K562 (cell line): ENCODE measurements around the gene BCAR1. TPM values are rescaled to one million over a fixed set of nuclear protein-coding genes. Genes with fewer than 3 reads are reported as not detected.
A peak's percentile ranks its signal among the peaks of the same experiment; 100 is the strongest.
"Not testable (repeated sequence)": the region's sequence is repeated elsewhere in the genome, so short reads cannot be mapped to it uniquely, and the experiment has no call there.

ENCODE experiments used
- ATAC-seq: fragments of 200-7000 bp; cut with Tn5 transposase; 3 replicates; pipeline ENCODE4 v1.9.1; 2020; ENCODE audit warnings: moderate library complexity
- BruUV-seq: library from RNA; stranded (reverse); fragments of 400-500 nt; replicated peaks from 2 replicates; lab custom pipeline; 2021; lab: Mats Ljungman, UMichigan
- CTCF ChIA-PET: fragments of 300-600 bp; formaldehyde crosslinking; extraction: SDS; loops from one replicate; lab custom pipeline; 2021; ENCODE audit warnings: low intra/inter-chr PET ratio; lab: Yijun Ruan, JAX
- POLR2A ChIA-PET: fragments of 300-600, 350-650 bp; sonication (Branson Sonifier 250); formaldehyde crosslinking; extraction: SDS; loops from one replicate; lab custom pipeline; 2021; ENCODE audit warnings: antibody characterized with exemption, inconsistent platforms; lab: Yijun Ruan, JAX
- DNase-seq, 4 experiments: peaks; one replicate each; pipeline versions ENCODE4 v3.0.0 to v3.0.0-alpha.2; 2011 to 2018; ENCODE audit warnings: low spot score in 3 of 4, mixed read lengths in 3 of 4; ENCODE audit errors: extremely low read depth in 1 of 4
- FAIRE-seq: peaks from 2 replicates; lab custom pipeline; 2011; peaks lifted over from hg19 to GRCh38; lab: Jason Lieb, UNC
- H2AFZ ChIP-seq: 2 replicates; pipeline ENCODE4 v1.6.0; 2011; ENCODE audit warnings: low read depth, low read length, control low read depth, inconsistent platforms
- H3K27ac ChIP-seq: fragments of 200-600 bp; 3 replicates; pipeline ENCODE4 v1.8.0; 2011; ENCODE audit warnings: low read depth, mild to moderate bottlenecking, control low read depth, inconsistent platforms, low read length, moderate library complexity, mixed read lengths; ENCODE audit errors: extremely low read depth
- H3K27me3 ChIP-seq, 2 experiments: fragments of 300-600 bp in 1 of 2; 2 replicates in 1 of 2; 3 replicates in 1 of 2; pipeline versions ENCODE4 v1.6.0 to v1.8.0; 2011; ENCODE audit warnings: inconsistent platforms in 2 of 2, low read length in 2 of 2, mild to moderate bottlenecking in 1 of 2, mixed read lengths in 1 of 2, moderate library complexity in 1 of 2; ENCODE audit not compliant: control insufficient read depth in 2 of 2, insufficient read depth in 2 of 2
- H3K36me3 ChIP-seq: fragments of 300-600 bp; 3 replicates; pipeline ENCODE4 v1.8.0; 2011; ENCODE audit warnings: mild to moderate bottlenecking, low read length, inconsistent platforms; ENCODE audit not compliant: control insufficient read depth, insufficient read depth
- H3K4me1 ChIP-seq, 2 experiments: fragments of 200-600 bp in 1 of 2; replicated peaks in 1 of 2; 2 replicates in 1 of 2; 3 replicates in 1 of 2; pipeline versions ENCODE4 v1.5.1 to v1.8.0; 2011; ENCODE audit warnings: inconsistent platforms in 2 of 2, low read length in 2 of 2, mild to moderate bottlenecking in 1 of 2, mixed read lengths in 1 of 2, moderate library complexity in 1 of 2; ENCODE audit not compliant: control insufficient read depth in 2 of 2, insufficient read depth in 2 of 2
- H3K4me2 ChIP-seq: 2 replicates; pipeline ENCODE4 v1.6.1; 2011; ENCODE audit warnings: low read length, control low read depth, inconsistent platforms, mixed read lengths; ENCODE audit not compliant: insufficient read depth
- H3K4me3 ChIP-seq: fragments of 200-600 bp; sonication (generic), shearing (Covaris generic); 2 replicates; pipeline ENCODE4 v1.5.1; 2016; ENCODE audit warnings: control low read depth, inconsistent platforms
- H3K79me2 ChIP-seq: fragments of 200-600 bp; 3 replicates; pipeline ENCODE4 v1.8.0; 2011; ENCODE audit warnings: low read length, inconsistent platforms; ENCODE audit not compliant: control insufficient read depth, insufficient read depth
- H3K9ac ChIP-seq, 2 experiments: 2 replicates each; pipeline versions ENCODE4 v1.6.0 to v1.6.1; 2011; ENCODE audit warnings: low read depth in 2 of 2, low read length in 2 of 2, control low read depth in 1 of 2, inconsistent platforms in 1 of 2, mild to moderate bottlenecking in 1 of 2, mixed read lengths in 1 of 2; ENCODE audit not compliant: insufficient read depth in 1 of 2
- H3K9me1 ChIP-seq: one replicate; pipeline ENCODE4 v1.6.0; 2011; ENCODE audit warnings: inconsistent platforms, mild to moderate bottlenecking, low read length, moderate library complexity; ENCODE audit not compliant: control insufficient read depth, insufficient read depth
- H3K9me3 ChIP-seq: replicated peaks from 2 replicates; pipeline ENCODE4 v1.5.1; 2011; ENCODE audit warnings: low read depth, low read length, inconsistent platforms; ENCODE audit not compliant: control insufficient read depth, insufficient read depth
- H4K20me1 ChIP-seq: replicated peaks from 2 replicates; pipeline ENCODE4 v1.6.1; 2011; ENCODE audit warnings: low read length, inconsistent platforms, mixed read lengths; ENCODE audit not compliant: control insufficient read depth, insufficient read depth
- C11orf30 ChIP-seq: fragments of 450-650 bp; IDR thresholded peaks from 2 replicates; pipeline ENCODE4 v1.6.1; 2016; ENCODE audit warnings: low read depth, mild to moderate bottlenecking
- KLF13 ChIP-seq: fragments of 450-650 bp; IDR thresholded peaks from 2 replicates; pipeline ENCODE4 v1.6.1; 2016; ENCODE audit warnings: missing genetic modification characterization, low read depth, mild to moderate bottlenecking, missing compliant biosample characterization, moderate library complexity, borderline replicate concordance
- MAFF ChIP-seq: IDR thresholded peaks from 2 replicates; pipeline ENCODE4 v1.6.1; 2012; ENCODE audit warnings: low read length, improper control_type of control experiment
- MAFK ChIP-seq: IDR thresholded peaks from 2 replicates; pipeline ENCODE4 v1.6.1; 2011; ENCODE audit warnings: low read length, improper control_type of control experiment
- ZNF316 ChIP-seq: fragments of 450-650 bp; IDR thresholded peaks from 2 replicates; pipeline ENCODE4 v1.6.1; 2016
- WGBS: fragments of 100-300 bp; shearing (Covaris generic); methylation state at CpG from one replicate; pipeline ENCODE4 v1.1.6; 2016; ENCODE audit warnings: low coverage, mixed read lengths; ENCODE audit not compliant: insufficient coverage; ENCODE audit errors: missing lambda C conversion rate; 5-methylcytosine and 5-hydroxymethylcytosine counted together
- in situ Hi-C: fragments of 300-500 bp; cut with MboI; formaldehyde crosslinking; loops from 4 replicates; pipeline ENCODE4 v1.15.0; 2018; ENCODE audit warnings: inconsistent platforms, mixed read lengths
- intact Hi-C: fragments of 100-400 bp; cut with micrococcal nuclease; formaldehyde crosslinking; loops from 2 replicates; pipeline ENCODE4 v1.14.2; 2022
- polyA plus RNA-seq, 8 experiments: library from polyadenylated mRNA; depleted of rRNA in 4 of 8; stranded (reverse) in 5 of 8; unstranded in 3 of 8; fragments of >200 nt; fragmentation: Nextera tagmentation in 2 of 8; fragmentation: Illumina TruSeq in 1 of 8; extraction: Ambion mirVana in 2 of 8; extraction: Trizol in 1 of 8; gene quantifications; 2 replicates each; pipeline versions ENCODE4 v1.2.1 to v1.2.3, GENCODE V29; 2011 to 2014; ENCODE audit warnings: inconsistent platforms in 1 of 8, missing spikeins in 1 of 8
- total RNA-seq, 7 experiments: library from RNA; depleted of rRNA in 6 of 7; stranded (reverse); fragments of >200 nt in 6 of 7; fragmentation: Illumina TruSeq in 2 of 7; extraction: Trizol in 2 of 7; gene quantifications; 2 replicates each; pipeline versions ENCODE4 v1.2.1 to v1.2.3, GENCODE V29; 2011 to 2021; ENCODE audit warnings: low replicate concordance in 1 of 7
- TF ChIP-seq, protein P1 (sequence below), 2 experiments: fragments of 450-650 bp in 1 of 2; sonication (generic) in 1 of 2; formaldehyde crosslinking in 1 of 2; IDR thresholded peaks in 1 of 2; conservative IDR thresholded peaks in 1 of 2; 2 replicates each; pipeline versions ENCODE4 v1.6.1 to v1.8.1; 2016 to 2023; ENCODE audit warnings: mild to moderate bottlenecking in 2 of 2, moderate library complexity in 2 of 2, inconsistent platforms in 1 of 2, missing genetic modification reagents in 1 of 2

Gene BCAR1
- total and polyA plus RNA-seq, 9 of the 15 experiments (the other 6 are each of a cell fraction or from before 2014, with no cell fraction given): 0.10 to 26.3 (median 3.6) TPM

DNA sequence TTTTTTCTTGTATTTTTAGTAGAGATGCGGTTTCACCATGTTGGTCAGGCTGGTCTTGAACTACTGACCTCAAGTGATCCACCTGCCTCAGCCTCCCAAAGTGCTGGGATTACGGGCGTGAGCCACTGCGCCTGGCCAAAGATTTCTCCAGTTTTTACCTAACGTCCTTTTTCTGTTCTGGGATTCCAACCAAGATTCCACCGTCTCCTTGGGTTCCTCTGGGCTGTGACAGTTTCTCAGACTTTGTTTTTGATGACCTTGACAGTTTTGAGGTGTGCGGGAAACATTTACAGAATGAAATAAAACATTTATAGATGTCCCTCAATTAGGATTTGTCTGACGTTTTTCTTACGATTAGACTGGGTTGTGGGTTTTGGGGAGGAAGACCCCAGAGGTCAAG lies 17.9 kb upstream of the BCAR1 start:
- H3K4me2 ChIP-seq, H3K4me3 ChIP-seq, CTCF ChIA-PET, H2AFZ ChIP-seq, H4K20me1 ChIP-seq, ATAC-seq, in situ Hi-C loops, intact Hi-C loops, H3K79me2 ChIP-seq, H3K36me3 ChIP-seq, FAIRE-seq, DNase-seq, H3K27me3 ChIP-seq, H3K9me3 ChIP-seq, POLR2A ChIA-PET, H3K9ac ChIP-seq, BruUV-seq, H3K27ac ChIP-seq, H3K9me1 ChIP-seq: not testable (repeated sequence)
- TF ChIP-seq MAFF (peak; percentile 27; the same call in 1 of the 2 replicates), ZNF316 (peak; percentile 81), MAFK (peak; percentile 10; the same call in 1 of the 2 replicates), C11orf30 (peak; percentile 59)
- WGBS: 43% methylated on average over 9 of the region's 9 CpGs
- H3K4me1 ChIP-seq: peaks cover 4 to 33% of the 10 kb centered on the region in 2 experiments; a peak in 3 of 5 replicates

DNA sequence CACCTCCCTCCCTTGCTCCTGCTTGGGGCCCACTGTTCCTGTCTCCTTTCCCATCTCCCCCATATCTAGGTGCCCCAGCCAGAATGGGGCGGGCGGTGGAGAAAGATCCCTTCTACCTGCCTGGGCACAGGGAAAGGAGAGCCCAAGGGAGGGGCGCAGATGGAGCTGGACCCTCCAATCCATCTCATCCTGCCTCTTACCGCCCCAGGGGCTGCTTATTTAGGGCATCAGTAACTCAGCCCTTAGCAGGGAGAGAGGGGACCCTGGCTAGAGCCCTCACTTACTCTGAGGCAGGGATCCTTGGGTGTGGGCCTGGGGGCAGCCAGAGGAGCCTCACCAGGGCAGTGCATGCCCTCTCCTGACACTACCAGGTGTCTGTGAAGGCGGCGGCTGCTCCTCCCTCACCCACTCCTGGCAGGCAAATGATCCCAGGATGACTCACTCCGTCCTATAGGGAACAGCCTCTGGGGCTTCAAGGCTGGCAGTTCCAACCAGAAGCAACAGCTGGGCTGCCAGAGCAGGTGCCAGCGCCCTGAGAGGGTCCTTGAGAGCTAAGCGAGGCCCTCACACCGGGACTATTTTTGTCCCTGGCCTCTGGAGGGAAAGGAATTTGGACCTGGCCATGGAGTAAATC lies 16.3 kb upstream of the BCAR1 start:
- Histone ChIP-seq H3K4me1 (peaks cover 4 to 43% of the 10 kb centered on the region in 2 experiments; a peak in 3 of 5 replicates), H3K4me3 (no peak overlapping the region), H3K4me2 (no peak overlapping the region), H2AFZ (no peak overlapping the region), H3K9me3 (no peaks in the 10 kb centered on the region), H3K79me2 (peaks cover 6% of the 10 kb centered on the region; the same call in 1 of the 3 replicates), H3K9me1 (no peaks in the 10 kb centered on the region), H3K9ac (no peak overlapping the region), H4K20me1 (no peaks in the 10 kb centered on the region), H3K36me3 (no peaks in the 10 kb centered on the region), H3K27ac (no peak overlapping the region), H3K27me3 (no peaks in the 10 kb centered on the region)
- ChIA-PET POLR2A (no interaction called here), CTCF (no interaction called here)
- ATAC-seq (no peak), FAIRE-seq (no peak), DNase-seq (no peak)
- BruUV-seq: no TSS peak
- 17% methylated on average over 6 of the region's 10 CpGs for WGBS
- intact Hi-C loops (no loop called here), in situ Hi-C loops (no loop called here)
- no peak for TF ChIP-seq KLF13
- TF ChIP-seq, protein P1, sequence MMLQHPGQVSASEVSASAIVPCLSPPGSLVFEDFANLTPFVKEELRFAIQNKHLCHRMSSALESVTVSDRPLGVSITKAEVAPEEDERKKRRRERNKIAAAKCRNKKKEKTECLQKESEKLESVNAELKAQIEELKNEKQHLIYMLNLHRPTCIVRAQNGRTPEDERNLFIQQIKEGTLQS (IDR thresholded peaks at IDR 0.05): 0 out of 2 replicates have a peak, but pooled peaks have one; percentile 13
- TF ChIP-seq, protein P1 (CRISPR knock-in tag; conservative IDR thresholded peaks at IDR 0.05): no peak
